B cell (primary cell): Measurements from ENCODE around the gene STOML1. TPM values are rescaled to one million over a fixed set of nuclear protein-coding genes. Genes with fewer than 3 reads are reported as not detected.

Experiments used
- ATAC-seq: fragments of 200-7000 bp; cut with Tn5 transposase; one replicate; pipeline ENCODE4 v1.10.0; 2021; ENCODE audit warnings: low read depth, mild to moderate bottlenecking, moderate number of reproducible peaks, moderate library complexity
- CTCF ChIA-PET: fragments of 350-600 bp; sonication (Branson Sonifier 250); formaldehyde crosslinking; loops from one replicate; lab custom pipeline; 2021; ENCODE audit warnings: antibody characterized with exemption, inconsistent platforms; lab: Charles Lee
- POLR2A ChIA-PET: fragments of 350-600 bp; sonication (Branson Sonifier 250); formaldehyde crosslinking; loops from one replicate; lab custom pipeline; 2021; ENCODE audit warnings: antibody characterized with exemption; lab: Charles Lee
- DNase-seq: peaks from one replicate; pipeline ENCODE4 v3.0.0; 2013
- H2AFZ ChIP-seq: 2 replicates; pipeline ENCODE4 v1.6.1; 2012; ENCODE audit warnings: mild to moderate bottlenecking, low read depth, low read length; ENCODE audit not compliant: insufficient read depth, poor library complexity, severe bottlenecking
- H3K27ac ChIP-seq, 2 donors: 1 replicate in 1 of 2; 2 replicates in 1 of 2; pipeline ENCODE4 v1.5.1; 2012 to 2013; ENCODE audit warnings: low read length in 2 of 2, mild to moderate bottlenecking in 2 of 2, moderate library complexity in 1 of 2
- H3K27me3 ChIP-seq, 4 experiments: fragments of 200-600 bp in 1 of 4; sonication (generic) in 1 of 4; replicated peaks in 1 of 4; 1 replicate in 2 of 4; 2 replicates in 2 of 4; pipeline versions ENCODE4 v1.6.1 to v1.7.0; 2013 to 2016; ENCODE audit warnings: low read length in 3 of 4, mild to moderate bottlenecking in 2 of 4, mixed read lengths in 1 of 4, moderate library complexity in 1 of 4; ENCODE audit not compliant: insufficient read depth in 4 of 4, control insufficient read depth in 3 of 4; ENCODE audit errors: control extremely low read depth in 1 of 4
- H3K36me3 ChIP-seq, 2 experiments: replicated peaks in 1 of 2; 1 replicate in 1 of 2; 2 replicates in 1 of 2; pipeline versions ENCODE4 v1.6.1 to v1.7.1; 2013; ENCODE audit warnings: low read length in 1 of 2; ENCODE audit not compliant: insufficient read depth in 2 of 2, control insufficient read depth in 1 of 2; ENCODE audit errors: control extremely low read depth in 1 of 2, extremely low read depth in 1 of 2
- H3K4me1 ChIP-seq, 2 donors: fragments of 200-600 bp in 1 of 2; sonication (generic) in 1 of 2; 1 replicate in 1 of 2; 2 replicates in 1 of 2; pipeline versions ENCODE4 v1.5.1 to v1.6.1; 2013 to 2017; ENCODE audit warnings: low read length in 2 of 2; ENCODE audit not compliant: control insufficient read depth in 2 of 2, insufficient read depth in 2 of 2
- H3K4me2 ChIP-seq: replicated peaks from 2 replicates; pipeline ENCODE3; 2012; ENCODE audit warnings: mild to moderate bottlenecking, low read depth, low read length; ENCODE audit not compliant: poor library complexity, severe bottlenecking
- H3K4me3 ChIP-seq, 5 experiments: fragments of 200-600 bp in 1 of 5; sonication (generic) in 1 of 5; 1 replicate in 3 of 5; 2 replicates in 2 of 5; pipeline versions ENCODE4 v1.5.1 to v1.7.0; 2011 to 2016; ENCODE audit warnings: low read length in 4 of 5, mild to moderate bottlenecking in 4 of 5, low read depth in 2 of 5, control low read depth in 1 of 5, moderate library complexity in 1 of 5; ENCODE audit not compliant: insufficient read depth in 1 of 5; ENCODE audit errors: control extremely low read depth in 1 of 5, extremely low read depth in 1 of 5
- H3K79me2 ChIP-seq: fragments of 200-600 bp; sonication (generic); one replicate; pipeline ENCODE4 v1.6.0; 2016; ENCODE audit warnings: low read length; ENCODE audit not compliant: control insufficient read depth, insufficient read depth
- H3K9ac ChIP-seq: fragments of 200-600 bp; sonication (generic); 2 replicates; pipeline ENCODE4 v1.6.1; 2017; ENCODE audit warnings: mild to moderate bottlenecking, low read length, moderate library complexity
- H3K9me3 ChIP-seq, 3 donors: one replicate each; pipeline versions ENCODE4 v1.6.1 to v1.7.1; 2013; ENCODE audit warnings: low read length in 2 of 3; ENCODE audit not compliant: control insufficient read depth in 2 of 3, insufficient read depth in 1 of 3; ENCODE audit errors: control extremely low read depth in 1 of 3
- H4K20me1 ChIP-seq: 2 replicates; pipeline ENCODE4 v1.6.0; 2012; ENCODE audit warnings: mild to moderate bottlenecking, low read length; ENCODE audit not compliant: insufficient read depth, control insufficient read depth, poor library complexity, severe bottlenecking
- H3K27ac Mint-ChIP-seq: one replicate; pipeline ENCODE4 v1.8.0; 2021; ENCODE audit warnings: mixed read lengths
- H3K27me3 Mint-ChIP-seq: one replicate; pipeline ENCODE4 v1.8.0; 2021; ENCODE audit warnings: mixed read lengths
- H3K4me1 Mint-ChIP-seq: one replicate; pipeline ENCODE4 v1.8.0; 2021; ENCODE audit warnings: mixed read lengths
- H3K4me3 Mint-ChIP-seq: one replicate; pipeline ENCODE4 v1.8.0; 2021; ENCODE audit warnings: mixed read lengths
- H3K9me3 Mint-ChIP-seq: one replicate; pipeline ENCODE4 v1.8.0; 2022; ENCODE audit warnings: mixed read lengths; ENCODE audit not compliant: insufficient read depth
- EZH2 ChIP-seq: IDR thresholded peaks from 2 replicates; pipeline ENCODE4 v1.6.1; 2012; ENCODE audit warnings: borderline replicate concordance, low read depth, mild to moderate bottlenecking, moderate library complexity, low read length; ENCODE audit not compliant: insufficient read depth, poor library complexity, severe bottlenecking
- WGBS: methylation state at CpG from one replicate; pipeline ENCODE4 v1.1.5; 2013; ENCODE audit warnings: missing lambda C conversion rate; ENCODE audit not compliant: insufficient coverage; 5-methylcytosine and 5-hydroxymethylcytosine counted together
- intact Hi-C: fragments of 100-400 bp; cut with micrococcal nuclease; formaldehyde crosslinking; loops from one replicate; pipeline ENCODE4 v1.10.0; 2022
- polyA plus RNA-seq: library from polyadenylated mRNA; depleted of rRNA; stranded (reverse); fragments of >200 nt; gene quantifications from 2 replicates; pipeline ENCODE4 v1.2.3, GENCODE V29; 2012
- total RNA-seq, 2 donors: library from RNA; stranded (reverse); fragments of 120-200 nt in 1 of 2; gene quantifications; 1 replicate in 1 of 2; 2 replicates in 1 of 2; pipeline versions ENCODE4 v1.2.3 to v1.2.4, GENCODE V29; 2013 to 2022
- TF ChIP-seq, protein P1 (sequence below): fragments of 200-600 bp; IDR thresholded peaks from one replicate; pipeline ENCODE4 v1.8.0; 2022; ENCODE audit warnings: antibody characterized with exemption, mild to moderate bottlenecking

The STOML1 gene
- total and polyA plus RNA-seq, 2 donors (not counting 1 experiment from before 2014, with no cell fraction given) = 6.2 to 11.3 TPM

- Histone ChIP-seq H3K27me3 (no peaks in the 10 kb centered on the region), H3K9ac (peak overlapping the region; percentile 43), H3K4me1 (peaks cover 33 to 52% of the 10 kb centered on the region in 2 donors), H3K27ac (peak overlapping the region; percentile 69 to 87), H3K36me3 (peaks cover 2 to 23% of the 10 kb centered on the region in 2 experiments), H2AFZ (peak overlapping the region; percentile 51), H3K4me2 (peak overlapping the region; percentile 63), H4K20me1 (peaks cover 39% of the 10 kb centered on the region), H3K79me2 (peaks cover 99% of the 10 kb centered on the region), H3K4me3 (peak overlapping the region in 1 of 5 experiments; percentile 22), H3K9me3 (no peaks in the 10 kb centered on the region)
- H3K9me3 Mint-ChIP-seq = no peaks in the 10 kb centered on the region
- DNase-seq = no peak
- intact Hi-C loops = loop anchor here (1.0 to 5.0 kb wide), 2 partner anchors 12 to 35 kb away; no protein-coding TSS in a partner anchor
- peaks cover 54% of the 10 kb centered on the region for H3K4me1 Mint-ChIP-seq
- 50% methylated on average over 5 of the region's 11 CpGs for WGBS
- POLR2A ChIA-PET = interaction anchor here (0.7 to 1.7 kb wide), 2 partner anchors 13 to 17 kb away, joined by 5 to 6 read pairs; partner anchors contain the start of gene PML
- no peaks in the 10 kb centered on the region for H3K27me3 Mint-ChIP-seq
- peak overlapping the region; percentile 89 for H3K27ac Mint-ChIP-seq
- TF ChIP-seq, protein P1, sequence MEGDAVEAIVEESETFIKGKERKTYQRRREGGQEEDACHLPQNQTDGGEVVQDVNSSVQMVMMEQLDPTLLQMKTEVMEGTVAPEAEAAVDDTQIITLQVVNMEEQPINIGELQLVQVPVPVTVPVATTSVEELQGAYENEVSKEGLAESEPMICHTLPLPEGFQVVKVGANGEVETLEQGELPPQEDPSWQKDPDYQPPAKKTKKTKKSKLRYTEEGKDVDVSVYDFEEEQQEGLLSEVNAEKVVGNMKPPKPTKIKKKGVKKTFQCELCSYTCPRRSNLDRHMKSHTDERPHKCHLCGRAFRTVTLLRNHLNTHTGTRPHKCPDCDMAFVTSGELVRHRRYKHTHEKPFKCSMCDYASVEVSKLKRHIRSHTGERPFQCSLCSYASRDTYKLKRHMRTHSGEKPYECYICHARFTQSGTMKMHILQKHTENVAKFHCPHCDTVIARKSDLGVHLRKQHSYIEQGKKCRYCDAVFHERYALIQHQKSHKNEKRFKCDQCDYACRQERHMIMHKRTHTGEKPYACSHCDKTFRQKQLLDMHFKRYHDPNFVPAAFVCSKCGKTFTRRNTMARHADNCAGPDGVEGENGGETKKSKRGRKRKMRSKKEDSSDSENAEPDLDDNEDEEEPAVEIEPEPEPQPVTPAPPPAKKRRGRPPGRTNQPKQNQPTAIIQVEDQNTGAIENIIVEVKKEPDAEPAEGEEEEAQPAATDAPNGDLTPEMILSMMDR = no peak
- TF ChIP-seq EZH2 = no peak
- ATAC-seq = no peak
- H3K4me3 Mint-ChIP-seq = peak overlapping the region; percentile 78
- CTCF ChIA-PET = interaction anchor here (0.9 to 3.6 kb wide), 7 partner anchors 9 to 42 kb away, joined by 3 to 20 read pairs (median 7); partner anchors contain the start of gene PML
Measured at GRCh38 chr15:74006774-74007639, 14.9 kb upstream of the STOML1 start.
